GM19023 (cell line): ENCODE data around the gene SLC26A4.

ENCODE experiments used
- ATAC-seq: cut with Tn5 transposase; IDR thresholded peaks from one replicate; pipeline ENCODE4 v1.9.1; 2021; ENCODE audit warnings: mild to moderate bottlenecking, moderate library complexity; ENCODE audit not compliant: unreplicated experiment

Gene SLC26A4

DNA sequence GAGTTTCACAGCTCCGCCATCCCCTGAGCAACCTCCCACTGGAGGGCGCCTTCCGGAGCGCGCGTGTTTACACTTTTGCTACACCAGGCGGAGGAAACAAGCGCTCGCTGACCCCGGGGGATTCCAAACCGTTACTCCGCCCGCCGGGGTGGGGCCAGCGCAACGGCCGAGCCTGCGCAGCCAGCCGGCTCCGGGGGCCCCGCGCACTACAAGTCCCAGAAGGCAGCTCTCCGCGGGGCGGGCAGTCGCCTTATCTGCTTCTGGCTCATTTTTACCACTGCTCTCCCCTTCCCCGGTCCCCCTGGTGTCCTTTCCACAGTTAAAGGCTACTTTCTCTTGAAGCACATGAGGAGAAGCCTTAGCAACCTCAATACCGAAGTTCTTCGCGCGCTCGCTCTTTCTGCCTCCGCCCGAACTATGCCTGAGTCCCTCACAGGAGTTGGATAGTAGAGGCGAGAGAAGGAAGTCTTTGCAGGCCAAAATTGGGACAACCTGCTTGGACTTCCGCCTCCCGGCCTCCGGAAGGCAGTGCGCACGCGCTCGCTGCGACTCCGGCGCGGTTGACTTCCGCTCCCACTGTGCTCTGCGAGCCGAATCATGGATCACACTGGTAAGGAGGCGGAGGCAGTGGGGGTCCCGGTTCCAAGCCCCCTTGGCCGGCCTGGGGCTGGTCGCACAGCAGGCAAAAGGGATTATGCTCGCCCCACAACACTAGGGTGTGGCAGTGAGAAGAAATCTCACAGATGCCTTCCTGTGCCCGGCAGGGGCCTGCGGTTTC lies 83.1 kb downstream of the SLC26A4 start, which contains the start of gene CBLL1:
Gene CBLL1 (plus strand): TSS at position 576 of the 778 bp plus-strand sequence. CDS start 22 bp downstream, at position 598.
- ATAC-seq, result peak; percentile 88

DNA sequence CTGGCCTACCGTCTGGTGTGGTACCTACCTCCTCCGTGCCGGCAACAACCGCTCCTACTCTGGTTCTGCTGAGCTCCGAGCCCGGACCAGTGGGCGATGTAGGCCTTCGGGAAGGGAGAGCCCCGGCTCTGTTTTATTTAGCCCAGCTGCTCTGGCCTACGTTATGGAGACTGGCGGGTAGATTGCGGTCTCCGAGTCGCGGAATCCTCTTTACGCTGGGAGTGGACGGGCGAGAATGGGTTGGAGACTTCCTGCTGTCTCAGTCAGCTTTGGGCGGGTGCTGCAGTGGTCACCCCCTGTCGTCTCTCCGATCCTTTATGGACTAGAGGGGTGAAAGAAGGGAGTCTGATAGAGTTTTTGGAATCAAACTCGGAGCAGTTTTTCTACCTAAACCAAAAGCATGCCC lies 83.7 kb downstream of the SLC26A4 start:
- peak; percentile 37 for ATAC-seq

GRCh38 chr7:107746006-107746405 lies 85.4 kb downstream of the SLC26A4 start:
- ATAC-seq, result no peak

- no peak for ATAC-seq
Observed at GRCh38 chr7:107751113-107751512, 90.5 kb downstream of the SLC26A4 start.

GRCh38 chr7:107754642-107755041 lies 94.0 kb downstream of the SLC26A4 start:
- ATAC-seq, result no peak

GRCh38 chr7:107758667-107759066 lies 98.0 kb downstream of the SLC26A4 start:
- no peak for ATAC-seq

GRCh38 chr7:107767391-107767790 lies 106.8 kb downstream of the SLC26A4 start:
- ATAC-seq, result no peak
